HepG2 (cell line): ENCODE measurements around the gene IL1A. TPM values are rescaled to one million over a fixed set of nuclear protein-coding genes. Genes with fewer than 3 reads are reported as not detected.
A peak's percentile ranks its signal among the peaks of the same experiment; 100 is the strongest.

ENCODE experiments used
- ADNP ChIP-seq: sonication (generic); formaldehyde crosslinking; IDR thresholded peaks from 2 replicates; pipeline ENCODE4 v1.4.0; 2020; ENCODE audit warnings: missing genetic modification reagents
- ATM ChIP-seq: fragments of 450-650 bp; IDR thresholded peaks from 2 replicates; pipeline ENCODE4 v1.7.1; 2017; ENCODE audit warnings: mild to moderate bottlenecking, borderline replicate concordance
- BCL6 ChIP-seq: IDR thresholded peaks from 2 replicates; pipeline ENCODE4 v1.6.1; 2016; ENCODE audit warnings: missing genetic modification reagents, missing compliant biosample characterization
- BORCS8-MEF2B ChIP-seq: sonication (generic); formaldehyde crosslinking; IDR thresholded peaks from 2 replicates; pipeline ENCODE4 v1.8.0; 2022; ENCODE audit warnings: mild to moderate bottlenecking, missing genetic modification reagents
- CBFB ChIP-seq: sonication (generic); formaldehyde crosslinking; IDR thresholded peaks from 2 replicates; pipeline ENCODE4 v1.4.0; 2020; ENCODE audit warnings: missing genetic modification reagents
- FOSL1 ChIP-seq: sonication (generic); formaldehyde crosslinking; IDR thresholded peaks from 2 replicates; pipeline ENCODE4 v1.9.0; 2021; ENCODE audit warnings: missing genetic modification reagents, borderline replicate concordance
- HOMEZ ChIP-seq: IDR thresholded peaks from 2 replicates; pipeline ENCODE4 v1.6.1; 2016; ENCODE audit warnings: low read depth
- IRX3 ChIP-seq: sonication (generic); formaldehyde crosslinking; IDR thresholded peaks from 2 replicates; pipeline ENCODE4 v1.8.1; 2023; ENCODE audit warnings: mild to moderate bottlenecking, low read depth, missing genetic modification reagents, borderline replicate concordance
- MAFF ChIP-seq: IDR thresholded peaks from 2 replicates; pipeline ENCODE4 v1.6.1; 2011; ENCODE audit warnings: low read depth, low read length, improper control_type of control experiment
- MAFG ChIP-seq: sonication (generic); formaldehyde crosslinking; IDR thresholded peaks from 2 replicates; pipeline ENCODE4 v1.5.1; 2020; ENCODE audit warnings: mild to moderate bottlenecking, missing genetic modification reagents
- MED13 ChIP-seq: sonication (generic); formaldehyde crosslinking; IDR thresholded peaks from 2 replicates; pipeline ENCODE4 v1.5.0; 2020; ENCODE audit warnings: missing genetic modification reagents
- MEF2D ChIP-seq: sonication (generic); formaldehyde crosslinking; IDR thresholded peaks from 2 replicates; pipeline ENCODE4 v1.5.1; 2020; ENCODE audit warnings: mild to moderate bottlenecking, missing genetic modification reagents
- MTA1 ChIP-seq: sonication (generic); formaldehyde crosslinking; IDR thresholded peaks from 2 replicates; pipeline ENCODE4 v1.4.0; 2020; ENCODE audit warnings: missing genetic modification reagents, mild to moderate bottlenecking, borderline replicate concordance
- NFE2 ChIP-seq: sonication (generic); formaldehyde crosslinking; IDR thresholded peaks from 2 replicates; pipeline ENCODE4 v1.4.0; 2020; ENCODE audit warnings: missing genetic modification reagents
- NFE2L2 ChIP-seq: fragments of 150-350 bp; IDR thresholded peaks from 2 replicates; pipeline ENCODE4 v1.6.1; 2014; ENCODE audit warnings: low read length
- NRL ChIP-seq: sonication (generic); formaldehyde crosslinking; IDR thresholded peaks from 2 replicates; pipeline ENCODE4 v1.5.0; 2020; ENCODE audit warnings: missing genetic modification reagents, mild to moderate bottlenecking, moderate library complexity, borderline replicate concordance
- PAX8 ChIP-seq: sonication (generic); formaldehyde crosslinking; IDR thresholded peaks from 2 replicates; pipeline ENCODE4 v1.8.0; 2022; ENCODE audit warnings: mild to moderate bottlenecking, missing genetic modification reagents, borderline replicate concordance
- PRDM10 ChIP-seq: sonication (generic); formaldehyde crosslinking; IDR thresholded peaks from 2 replicates; pipeline ENCODE4 v1.4.0; 2020; ENCODE audit warnings: low read depth, missing genetic modification reagents
- RBFOX2 ChIP-seq: fragments of 200-400 bp; formaldehyde crosslinking; IDR thresholded peaks from 2 replicates; pipeline ENCODE4 v1.6.1; 2017; ENCODE audit warnings: low read depth, mild to moderate bottlenecking, low read length
- SCMH1 ChIP-seq: sonication (generic); formaldehyde crosslinking; IDR thresholded peaks from 2 replicates; pipeline ENCODE4 v1.9.0; 2021; ENCODE audit warnings: missing genetic modification reagents, mild to moderate bottlenecking, borderline replicate concordance
- SIX1 ChIP-seq: sonication (generic); formaldehyde crosslinking; IDR thresholded peaks from 2 replicates; pipeline ENCODE4 v1.4.0; 2020; ENCODE audit warnings: missing genetic modification reagents, borderline replicate concordance
- ZFP36 ChIP-seq: fragments of 150-350 bp; IDR thresholded peaks from 2 replicates; pipeline ENCODE4 v1.6.1; 2018; ENCODE audit warnings: borderline replicate concordance, low read length, low read depth; ENCODE audit not compliant: partially characterized antibody
- ZFP36L1 ChIP-seq: sonication (generic); formaldehyde crosslinking; IDR thresholded peaks from 2 replicates; pipeline ENCODE4 v1.8.0; 2022; ENCODE audit warnings: mild to moderate bottlenecking, missing genetic modification reagents, moderate library complexity
- ZKSCAN1 ChIP-seq: fragments of 150-350 bp; IDR thresholded peaks from 2 replicates; pipeline ENCODE4 v1.6.1; 2014; ENCODE audit warnings: low read length
- ZNF251 ChIP-seq: sonication (generic); formaldehyde crosslinking; IDR thresholded peaks from 2 replicates; pipeline ENCODE4 v1.9.0; 2021; ENCODE audit warnings: mild to moderate bottlenecking, missing genetic modification reagents
- ZNF329 ChIP-seq: sonication (generic); formaldehyde crosslinking; IDR thresholded peaks from 2 replicates; pipeline ENCODE4 v1.9.0; 2021; ENCODE audit warnings: low read depth, mild to moderate bottlenecking, missing genetic modification reagents
- ZNF615 ChIP-seq: sonication (generic); formaldehyde crosslinking; IDR thresholded peaks from 2 replicates; pipeline ENCODE4 v1.5.0; 2020; ENCODE audit warnings: mild to moderate bottlenecking, missing genetic modification reagents, borderline replicate concordance
- ZNF704 ChIP-seq: sonication (generic); formaldehyde crosslinking; IDR thresholded peaks from 2 replicates; pipeline ENCODE4 v1.8.1; 2023; ENCODE audit warnings: mild to moderate bottlenecking, inconsistent platforms, moderate library complexity, missing genetic modification reagents, borderline replicate concordance
- polyA plus RNA-seq, 8 experiments: library from polyadenylated mRNA; depleted of rRNA in 3 of 8; stranded (reverse) in 7 of 8; unstranded in 1 of 8; fragments of >200 nt; fragmentation: Illumina TruSeq in 4 of 8; extraction: Trizol in 4 of 8; gene quantifications; 2 replicates each; pipeline versions ENCODE4 v1.2.1 to v1.2.3, GENCODE V29; 2011 to 2016; ENCODE audit warnings: low read depth in 4 of 8, missing spikeins in 1 of 8, mixed read lengths in 1 of 8; ENCODE audit not compliant: insufficient read depth in 1 of 8
- total RNA-seq, 5 experiments: library from RNA; depleted of rRNA; stranded (reverse); fragments of >200 nt; fragmentation: Illumina TruSeq; extraction: Trizol; gene quantifications; 2 replicates each; pipeline ENCODE4 v1.2.3, GENCODE V29; 2016; ENCODE audit warnings: low read depth in 1 of 5

Gene IL1A
- total and polyA plus RNA-seq, 2 of the 13 experiments (the other 11 are each of a cell fraction or from before 2014, with no cell fraction given) = not detected

GRCh38 chr2:112790305-112790704 lies 6.0 kb upstream of the IL1A start (continued):
- TF ChIP-seq ZNF704 (CRISPR knock-in tag) (no peak), MAFF (peak; percentile 77), IRX3 (no peak), FOSL1 (CRISPR knock-in tag) (no peak; the same call in 1 of the 2 replicates), ZNF329 (CRISPR knock-in tag) (no peak), BORCS8-MEF2B (no peak), HOMEZ (CRISPR knock-in tag) (peak; percentile 53; the same call in 1 of the 2 replicates), ZFP36L1 (CRISPR knock-in tag) (no peak), ZKSCAN1 (no peak), ZFP36 (no peak), ADNP (CRISPR knock-in tag) (no peak), NFE2 (CRISPR knock-in tag) (peak; percentile 84), SIX1 (CRISPR knock-in tag) (no peak), MAFG (peak; percentile 56; the same call in 1 of the 2 replicates), PRDM10 (no peak), MED13 (CRISPR knock-in tag) (no peak), MTA1 (no peak), NFE2L2 (peak; percentile 96), ZNF251 (no peak), CBFB (no peak), ZNF615 (CRISPR knock-in tag) (no peak), ATM (no peak), NRL (CRISPR knock-in tag) (no peak), SCMH1 (no peak), RBFOX2 (no peak), MEF2D (CRISPR knock-in tag) (no peak), BCL6 (no peak), PAX8 (CRISPR knock-in tag) (no peak)
